K562 (cell line): Measurements from ENCODE around the gene VIM. TPM values are rescaled to one million over a fixed set of nuclear protein-coding genes. Genes with fewer than 3 reads are reported as not detected.

Experiments used
- ELF1 ChIP-seq: fragments of 200-800 bp; sonication (Bioruptor generic); IDR thresholded peaks from 2 replicates; pipeline ENCODE4 v1.6.1; 2016; ENCODE audit warnings: missing genetic modification characterization, missing compliant biosample characterization
- FIP1L1 ChIP-seq: fragments of 200-400 bp; formaldehyde crosslinking; IDR thresholded peaks from 2 replicates; pipeline ENCODE4 v1.6.1; 2018; ENCODE audit warnings: mild to moderate bottlenecking, low read depth, low read length; ENCODE audit not compliant: poor library complexity, severe bottlenecking
- HDAC3 ChIP-seq: fragments of 450-650 bp; IDR thresholded peaks from 2 replicates; pipeline ENCODE4 v1.6.1; 2018; ENCODE audit warnings: borderline replicate concordance, mild to moderate bottlenecking, moderate library complexity; ENCODE audit not compliant: partially characterized antibody
- ILK ChIP-seq: fragments of 450-650 bp; IDR thresholded peaks from 2 replicates; pipeline ENCODE4 v1.6.1; 2016; ENCODE audit warnings: missing genetic modification characterization, low read depth, mild to moderate bottlenecking, missing compliant biosample characterization, moderate library complexity, borderline replicate concordance
- KDM4B ChIP-seq, 2 experiments: fragments of 450-650 bp in 1 of 2; sonication (generic) in 1 of 2; IDR thresholded peaks; 2 replicates each; pipeline ENCODE4 v1.6.1; 2016 to 2017; ENCODE audit warnings: borderline replicate concordance in 2 of 2, antibody characterized with exemption in 1 of 2, low read depth in 1 of 2, mild to moderate bottlenecking in 1 of 2
- NUFIP1 ChIP-seq: fragments of 450-650 bp; IDR thresholded peaks from 2 replicates; pipeline ENCODE4 v1.6.1; 2018; ENCODE audit not compliant: partially characterized antibody
- POLR3A ChIP-seq: IDR thresholded peaks from 2 replicates; pipeline ENCODE4 v1.6.1; 2011; ENCODE audit warnings: borderline replicate concordance, mild to moderate bottlenecking, moderate library complexity; ENCODE audit not compliant: insufficient read length, insufficient read depth; ENCODE audit errors: extremely low read depth
- TRIM28 ChIP-seq: fragments of 450-650 bp; IDR thresholded peaks from 2 replicates; pipeline ENCODE4 v1.6.1; 2017
- WHSC1 ChIP-seq: IDR thresholded peaks from one replicate; pipeline ENCODE4 v1.6.1; 2012; ENCODE audit warnings: low read length, control low read depth, inconsistent platforms
- ZNF75A ChIP-seq: fragments of 450-650 bp; formaldehyde crosslinking; IDR thresholded peaks from 2 replicates; pipeline ENCODE4 v1.4.0; 2020; ENCODE audit warnings: mild to moderate bottlenecking
- polyA plus RNA-seq, 8 experiments: library from polyadenylated mRNA; depleted of rRNA in 4 of 8; stranded (reverse) in 5 of 8; unstranded in 3 of 8; fragments of >200 nt; fragmentation: Nextera tagmentation in 2 of 8; fragmentation: Illumina TruSeq in 1 of 8; extraction: Ambion mirVana in 2 of 8; extraction: Trizol in 1 of 8; gene quantifications; 2 replicates each; pipeline versions ENCODE4 v1.2.1 to v1.2.3, GENCODE V29; 2011 to 2014; ENCODE audit warnings: inconsistent platforms in 1 of 8, missing spikeins in 1 of 8
- total RNA-seq, 7 experiments: library from RNA; depleted of rRNA in 6 of 7; stranded (reverse); fragments of >200 nt in 6 of 7; fragmentation: Illumina TruSeq in 2 of 7; extraction: Trizol in 2 of 7; gene quantifications; 2 replicates each; pipeline versions ENCODE4 v1.2.1 to v1.2.3, GENCODE V29; 2011 to 2021; ENCODE audit warnings: low replicate concordance in 1 of 7
- TF ChIP-seq, protein P1 (sequence below), 2 experiments: fragments of 150-350 bp in 1 of 2; IDR thresholded peaks; 2 replicates each; pipeline ENCODE4 v1.6.1; 2012 to 2016; ENCODE audit warnings: low read depth in 2 of 2, low read length in 2 of 2, mild to moderate bottlenecking in 1 of 2, moderate library complexity in 1 of 2
- TF ChIP-seq, protein P2 (sequence below): fragments of 450-650 bp; IDR thresholded peaks from 2 replicates; pipeline ENCODE4 v1.6.1; 2016; ENCODE audit warnings: low read depth, mild to moderate bottlenecking, moderate library complexity
- TF ChIP-seq, protein P3 (sequence below), 3 experiments: IDR thresholded peaks in 2 of 3; conservative IDR thresholded peaks in 1 of 3; 2 replicates each; pipeline ENCODE4 v1.5.1; 2011 to 2012; ENCODE audit warnings: low read length in 3 of 3, mild to moderate bottlenecking in 3 of 3, control low read depth in 2 of 3, improper control_type of control experiment in 1 of 3, inconsistent platforms in 1 of 3, low read depth in 1 of 3, mixed read lengths in 1 of 3, moderate library complexity in 1 of 3; ENCODE audit not compliant: insufficient read depth in 2 of 3
- TF ChIP-seq, protein P4 (sequence below): fragments of 250-450 bp; sonication (Bioruptor Pico); IDR thresholded peaks from 2 replicates; pipeline ENCODE4 v1.8.0; 2021; ENCODE audit warnings: moderate library complexity, mild to moderate bottlenecking, inconsistent platforms
- TF ChIP-seq, protein P5 (sequence below): fragments of 450-650 bp; IDR thresholded peaks from 2 replicates; pipeline ENCODE4 v1.7.0; 2016; ENCODE audit warnings: borderline replicate concordance
- TF ChIP-seq, protein P6 (sequence below): fragments of 250-450 bp; sonication (Bioruptor Pico); IDR thresholded peaks from 2 replicates; pipeline ENCODE4 v1.5.0; 2020; ENCODE audit warnings: mild to moderate bottlenecking, borderline replicate concordance

The VIM gene
- total and polyA plus RNA-seq, 9 of the 15 experiments (the other 6 are each of a cell fraction or from before 2014, with no cell fraction given) = 86.0 to 621 (median 383) TPM

DNA sequence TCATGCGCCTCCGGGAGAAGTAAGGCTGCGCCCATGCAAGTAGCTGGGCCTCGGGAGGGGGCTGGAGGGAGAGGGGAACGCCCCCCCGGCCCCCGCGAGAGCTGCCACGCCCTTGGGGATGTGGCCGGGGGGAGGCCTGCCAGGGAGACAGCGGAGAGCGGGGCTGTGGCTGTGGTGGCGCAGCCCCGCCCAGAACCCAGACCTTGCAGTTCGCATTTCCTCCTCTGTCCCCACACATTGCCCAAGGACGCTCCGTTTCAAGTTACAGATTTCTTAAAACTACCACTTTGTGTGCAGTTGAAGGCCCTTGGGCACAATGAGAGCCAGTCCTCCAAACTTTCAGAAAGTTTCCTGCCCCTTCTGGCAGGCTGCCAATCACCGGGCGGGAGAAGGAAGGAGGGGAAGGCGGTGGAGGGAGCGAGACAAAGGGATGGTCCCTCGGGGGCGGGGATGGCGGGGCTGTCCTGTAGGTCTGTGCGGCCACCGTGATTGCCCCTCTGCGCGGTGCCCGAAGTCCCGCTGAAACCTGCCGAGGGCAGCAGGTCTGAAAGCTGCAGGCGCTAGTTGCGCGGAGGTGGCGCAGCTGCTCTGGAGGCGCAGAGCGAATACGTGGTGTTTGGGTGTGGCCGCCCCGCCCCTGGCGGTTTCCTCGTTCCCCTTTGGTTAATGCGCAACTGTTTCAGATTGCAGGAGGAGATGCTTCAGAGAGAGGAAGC is 2.1 kb downstream of the VIM start (continued):
- TF ChIP-seq HDAC3 (peak; percentile 99), ZNF75A (CRISPR knock-in tag) (no peak), NUFIP1 (no peak), KDM4B (IDR thresholded peaks at IDR 0.05; ENCODE audit: borderline replicate concordance in 2 of 2, low read depth in 1 of 2) (no peak), WHSC1 (no peak), ILK (no peak), TRIM28 (no peak), ELF1 (peak; percentile 15; the same call in 1 of the 2 replicates), FIP1L1 (no peak), POLR3A (no peak)
- TF ChIP-seq, protein P1, sequence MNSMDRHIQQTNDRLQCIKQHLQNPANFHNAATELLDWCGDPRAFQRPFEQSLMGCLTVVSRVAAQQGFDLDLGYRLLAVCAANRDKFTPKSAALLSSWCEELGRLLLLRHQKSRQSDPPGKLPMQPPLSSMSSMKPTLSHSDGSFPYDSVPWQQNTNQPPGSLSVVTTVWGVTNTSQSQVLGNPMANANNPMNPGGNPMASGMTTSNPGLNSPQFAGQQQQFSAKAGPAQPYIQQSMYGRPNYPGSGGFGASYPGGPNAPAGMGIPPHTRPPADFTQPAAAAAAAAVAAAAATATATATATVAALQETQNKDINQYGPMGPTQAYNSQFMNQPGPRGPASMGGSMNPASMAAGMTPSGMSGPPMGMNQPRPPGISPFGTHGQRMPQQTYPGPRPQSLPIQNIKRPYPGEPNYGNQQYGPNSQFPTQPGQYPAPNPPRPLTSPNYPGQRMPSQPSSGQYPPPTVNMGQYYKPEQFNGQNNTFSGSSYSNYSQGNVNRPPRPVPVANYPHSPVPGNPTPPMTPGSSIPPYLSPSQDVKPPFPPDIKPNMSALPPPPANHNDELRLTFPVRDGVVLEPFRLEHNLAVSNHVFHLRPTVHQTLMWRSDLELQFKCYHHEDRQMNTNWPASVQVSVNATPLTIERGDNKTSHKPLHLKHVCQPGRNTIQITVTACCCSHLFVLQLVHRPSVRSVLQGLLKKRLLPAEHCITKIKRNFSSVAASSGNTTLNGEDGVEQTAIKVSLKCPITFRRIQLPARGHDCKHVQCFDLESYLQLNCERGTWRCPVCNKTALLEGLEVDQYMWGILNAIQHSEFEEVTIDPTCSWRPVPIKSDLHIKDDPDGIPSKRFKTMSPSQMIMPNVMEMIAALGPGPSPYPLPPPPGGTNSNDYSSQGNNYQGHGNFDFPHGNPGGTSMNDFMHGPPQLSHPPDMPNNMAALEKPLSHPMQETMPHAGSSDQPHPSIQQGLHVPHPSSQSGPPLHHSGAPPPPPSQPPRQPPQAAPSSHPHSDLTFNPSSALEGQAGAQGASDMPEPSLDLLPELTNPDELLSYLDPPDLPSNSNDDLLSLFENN (IDR thresholded peaks at IDR 0.05; ENCODE audit: low read depth in 2 of 2, low read length in 2 of 2) = peak in 1 of 2 experiments; percentile 40; a peak in 1 of 4 replicates
- TF ChIP-seq, protein P2, sequence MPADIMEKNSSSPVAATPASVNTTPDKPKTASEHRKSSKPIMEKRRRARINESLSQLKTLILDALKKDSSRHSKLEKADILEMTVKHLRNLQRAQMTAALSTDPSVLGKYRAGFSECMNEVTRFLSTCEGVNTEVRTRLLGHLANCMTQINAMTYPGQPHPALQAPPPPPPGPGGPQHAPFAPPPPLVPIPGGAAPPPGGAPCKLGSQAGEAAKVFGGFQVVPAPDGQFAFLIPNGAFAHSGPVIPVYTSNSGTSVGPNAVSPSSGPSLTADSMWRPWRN = no peak
- TF ChIP-seq, protein P3, sequence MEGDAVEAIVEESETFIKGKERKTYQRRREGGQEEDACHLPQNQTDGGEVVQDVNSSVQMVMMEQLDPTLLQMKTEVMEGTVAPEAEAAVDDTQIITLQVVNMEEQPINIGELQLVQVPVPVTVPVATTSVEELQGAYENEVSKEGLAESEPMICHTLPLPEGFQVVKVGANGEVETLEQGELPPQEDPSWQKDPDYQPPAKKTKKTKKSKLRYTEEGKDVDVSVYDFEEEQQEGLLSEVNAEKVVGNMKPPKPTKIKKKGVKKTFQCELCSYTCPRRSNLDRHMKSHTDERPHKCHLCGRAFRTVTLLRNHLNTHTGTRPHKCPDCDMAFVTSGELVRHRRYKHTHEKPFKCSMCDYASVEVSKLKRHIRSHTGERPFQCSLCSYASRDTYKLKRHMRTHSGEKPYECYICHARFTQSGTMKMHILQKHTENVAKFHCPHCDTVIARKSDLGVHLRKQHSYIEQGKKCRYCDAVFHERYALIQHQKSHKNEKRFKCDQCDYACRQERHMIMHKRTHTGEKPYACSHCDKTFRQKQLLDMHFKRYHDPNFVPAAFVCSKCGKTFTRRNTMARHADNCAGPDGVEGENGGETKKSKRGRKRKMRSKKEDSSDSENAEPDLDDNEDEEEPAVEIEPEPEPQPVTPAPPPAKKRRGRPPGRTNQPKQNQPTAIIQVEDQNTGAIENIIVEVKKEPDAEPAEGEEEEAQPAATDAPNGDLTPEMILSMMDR (IDR thresholded peaks at IDR 0.05 in 2 of 3, conservative IDR thresholded peaks at IDR 0.05 in 1 of 3; ENCODE audit: insufficient read depth in 2 of 3, low read depth in 1 of 3, low read length in 3 of 3) = 0 out of 6 replicates have a peak, but pooled peaks of 1 of the 3 experiments have one; percentile 1
- TF ChIP-seq, protein P4, sequence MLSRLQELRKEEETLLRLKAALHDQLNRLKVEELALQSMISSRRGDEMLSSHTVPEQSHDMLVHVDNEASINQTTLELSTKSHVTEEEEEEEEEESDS (CRISPR knock-in tag) = no peak
- TF ChIP-seq, protein P5, sequence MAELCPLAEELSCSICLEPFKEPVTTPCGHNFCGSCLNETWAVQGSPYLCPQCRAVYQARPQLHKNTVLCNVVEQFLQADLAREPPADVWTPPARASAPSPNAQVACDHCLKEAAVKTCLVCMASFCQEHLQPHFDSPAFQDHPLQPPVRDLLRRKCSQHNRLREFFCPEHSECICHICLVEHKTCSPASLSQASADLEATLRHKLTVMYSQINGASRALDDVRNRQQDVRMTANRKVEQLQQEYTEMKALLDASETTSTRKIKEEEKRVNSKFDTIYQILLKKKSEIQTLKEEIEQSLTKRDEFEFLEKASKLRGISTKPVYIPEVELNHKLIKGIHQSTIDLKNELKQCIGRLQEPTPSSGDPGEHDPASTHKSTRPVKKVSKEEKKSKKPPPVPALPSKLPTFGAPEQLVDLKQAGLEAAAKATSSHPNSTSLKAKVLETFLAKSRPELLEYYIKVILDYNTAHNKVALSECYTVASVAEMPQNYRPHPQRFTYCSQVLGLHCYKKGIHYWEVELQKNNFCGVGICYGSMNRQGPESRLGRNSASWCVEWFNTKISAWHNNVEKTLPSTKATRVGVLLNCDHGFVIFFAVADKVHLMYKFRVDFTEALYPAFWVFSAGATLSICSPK = no peak
- TF ChIP-seq, protein P6, sequence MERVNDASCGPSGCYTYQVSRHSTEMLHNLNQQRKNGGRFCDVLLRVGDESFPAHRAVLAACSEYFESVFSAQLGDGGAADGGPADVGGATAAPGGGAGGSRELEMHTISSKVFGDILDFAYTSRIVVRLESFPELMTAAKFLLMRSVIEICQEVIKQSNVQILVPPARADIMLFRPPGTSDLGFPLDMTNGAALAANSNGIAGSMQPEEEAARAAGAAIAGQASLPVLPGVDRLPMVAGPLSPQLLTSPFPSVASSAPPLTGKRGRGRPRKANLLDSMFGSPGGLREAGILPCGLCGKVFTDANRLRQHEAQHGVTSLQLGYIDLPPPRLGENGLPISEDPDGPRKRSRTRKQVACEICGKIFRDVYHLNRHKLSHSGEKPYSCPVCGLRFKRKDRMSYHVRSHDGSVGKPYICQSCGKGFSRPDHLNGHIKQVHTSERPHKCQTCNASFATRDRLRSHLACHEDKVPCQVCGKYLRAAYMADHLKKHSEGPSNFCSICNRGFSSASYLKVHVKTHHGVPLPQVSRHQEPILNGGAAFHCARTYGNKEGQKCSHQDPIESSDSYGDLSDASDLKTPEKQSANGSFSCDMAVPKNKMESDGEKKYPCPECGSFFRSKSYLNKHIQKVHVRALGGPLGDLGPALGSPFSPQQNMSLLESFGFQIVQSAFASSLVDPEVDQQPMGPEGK (CRISPR knock-in tag) = no peak
